ENCODE measurements around the gene PSMA1.

PSMA1 gene

GRCh38 chr11:14529951-14530350 lies 9.8 kb upstream of the PSMA1 start:
- DNase-seq (ENCODE audit: low read depth) = no peak

GRCh38 chr11:14529321-14529720 lies 9.1 kb upstream of the PSMA1 start:
- no peak for DNase-seq (ENCODE audit: low read depth)

- no peak for DNase-seq (ENCODE audit: low read depth)
Measured at GRCh38 chr11:14522801-14523200, 2.6 kb upstream of the PSMA1 start.

GRCh38 chr11:14522245-14522644 lies 2.1 kb upstream of the PSMA1 start:
- no peak for DNase-seq (ENCODE audit: low read depth)

- DNase-seq (ENCODE audit: low read depth) = no peak
Measured at GRCh38 chr11:14520747-14521151, 563 bp upstream of the PSMA1 start.

GRCh38 chr11:14519597-14519916 lies 629 bp downstream of the PSMA1 start:
- DNase-seq (ENCODE audit: low read depth) = peak; percentile 23

GRCh38 chr11:14518820-14519219 lies 1.4 kb downstream of the PSMA1 start:
- DNase-seq (ENCODE audit: low read depth) = no peak

GRCh38 chr11:14513800-14514199 lies 6.4 kb downstream of the PSMA1 start:
- no peak for DNase-seq (ENCODE audit: low read depth)

- DNase-seq (ENCODE audit: low read depth) = no peak
Measured at GRCh38 chr11:14506532-14506931, 13.7 kb downstream of the PSMA1 start.

GRCh38 chr11:14503023-14503422 lies 17.2 kb downstream of the PSMA1 start:
- no peak for DNase-seq (ENCODE audit: low read depth)

GRCh38 chr11:14502039-14502438 lies 18.1 kb downstream of the PSMA1 start:
- no peak for DNase-seq (ENCODE audit: low read depth)

GRCh38 chr11:14500181-14500651 lies 20.0 kb downstream of the PSMA1 start:
- peak; percentile 11 for DNase-seq (ENCODE audit: low read depth)

GRCh38 chr11:14499560-14500180 lies 20.5 kb downstream of the PSMA1 start, which contains the start of gene COPB1:
TSS of gene COPB1 (minus strand) at chr11:14499811. CDS start at chr11:14498928, 883 bp downstream.
- DNase-seq (ENCODE audit: low read depth) = peak; percentile 88

GRCh38 chr11:14499178-14499559 lies 21.0 kb downstream of the PSMA1 start:
- DNase-seq (ENCODE audit: low read depth) = peak; percentile 29

- no peak for DNase-seq (ENCODE audit: low read depth)
Measured at GRCh38 chr11:14480716-14481115, 39.5 kb downstream of the PSMA1 start.

GRCh38 chr11:14471127-14471526 lies 49.1 kb downstream of the PSMA1 start:
- no peak for DNase-seq (ENCODE audit: low read depth)

GRCh38 chr11:14463623-14464022 lies 56.6 kb downstream of the PSMA1 start:
- no peak for DNase-seq (ENCODE audit: low read depth)

GRCh38 chr11:14460147-14460546 lies 60.0 kb downstream of the PSMA1 start:
- DNase-seq (ENCODE audit: low read depth) = no peak

- DNase-seq (ENCODE audit: low read depth) = no peak
Measured at GRCh38 chr11:14458377-14458776, 61.8 kb downstream of the PSMA1 start.

- DNase-seq (ENCODE audit: low read depth) = no peak
Measured at GRCh38 chr11:14455648-14456430, 64.3 kb downstream of the PSMA1 start.
